ENCODE data around the gene GPR137.

- TF ChIP-seq SUZ12 (IDR thresholded peaks at IDR 0.05; ENCODE audit: extremely low read depth, insufficient read depth, insufficient read length) (no peak), YY1 (IDR thresholded peaks at IDR 0.05; ENCODE audit: insufficient read depth, insufficient read length) (no peak), ZNF274 (IDR thresholded peaks at IDR 0.05; ENCODE audit: low read depth, low read length) (no peak)
Measured at GRCh38 chr11:64299847-64300648, 14.4 kb downstream of the GPR137 start, which contains the start of gene CATSPERZ.
